GM23338 (cell line): ENCODE measurements around the gene EID1.

Experiments
- CREB1 ChIP-seq: fragments of 250-450 bp; sonication (Bioruptor Pico); IDR thresholded peaks from 2 replicates; pipeline ENCODE4 v1.5.0; 2020; ENCODE audit warnings: low read depth, mild to moderate bottlenecking, moderate library complexity
- EZH2 ChIP-seq: fragments of 200-600 bp; sonication (generic); IDR thresholded peaks from one replicate; pipeline ENCODE4 v1.8.0; 2017; ENCODE audit warnings: antibody characterized with exemption, mild to moderate bottlenecking, low read depth; ENCODE audit not compliant: unreplicated experiment
- EZH2phosphoT487 ChIP-seq: fragments of 200-600 bp; sonication (generic); IDR thresholded peaks from one replicate; pipeline ENCODE4 v1.8.1; 2018; ENCODE audit warnings: antibody characterized with exemption; ENCODE audit not compliant: unreplicated experiment
- NANOG ChIP-seq: IDR thresholded peaks from 2 replicates; pipeline ENCODE4 v1.6.1; 2016; ENCODE audit warnings: antibody characterized with exemption, borderline replicate concordance
- POLR2AphosphoS5 ChIP-seq: IDR thresholded peaks from 2 replicates; pipeline ENCODE4 v1.6.1; 2016; ENCODE audit warnings: antibody characterized with exemption, low read depth
- ZNF114 ChIP-seq: fragments of 250-450 bp; sonication (Bioruptor Pico); IDR thresholded peaks from 2 replicates; pipeline ENCODE4 v1.5.0; 2020; ENCODE audit warnings: mild to moderate bottlenecking, moderate library complexity
- TF ChIP-seq, protein P1 (sequence below), 2 experiments: fragments of 200-600 bp in 1 of 2; sonication (generic) in 1 of 2; conservative IDR thresholded peaks; 2 replicates each; pipeline versions ENCODE4 v1.5.1 to v1.6.1; 2016 to 2017; ENCODE audit warnings: antibody characterized with exemption in 2 of 2, low read depth in 2 of 2, mild to moderate bottlenecking in 2 of 2, moderate library complexity in 1 of 2
- TF ChIP-seq, protein P2 (sequence below): IDR thresholded peaks from 2 replicates; pipeline ENCODE4 v1.6.1; 2016; ENCODE audit warnings: antibody characterized with exemption
- TF ChIP-seq, protein P3 (sequence below): IDR thresholded peaks from one replicate; pipeline ENCODE4 v1.6.1; 2018; ENCODE audit warnings: antibody characterized with exemption; ENCODE audit not compliant: unreplicated experiment
- TF ChIP-seq, protein P4 (sequence below): fragments of 250-450 bp; sonication (Bioruptor Pico); IDR thresholded peaks from 2 replicates; pipeline ENCODE4 v1.5.0; 2020; ENCODE audit warnings: mild to moderate bottlenecking, moderate library complexity

DNA sequence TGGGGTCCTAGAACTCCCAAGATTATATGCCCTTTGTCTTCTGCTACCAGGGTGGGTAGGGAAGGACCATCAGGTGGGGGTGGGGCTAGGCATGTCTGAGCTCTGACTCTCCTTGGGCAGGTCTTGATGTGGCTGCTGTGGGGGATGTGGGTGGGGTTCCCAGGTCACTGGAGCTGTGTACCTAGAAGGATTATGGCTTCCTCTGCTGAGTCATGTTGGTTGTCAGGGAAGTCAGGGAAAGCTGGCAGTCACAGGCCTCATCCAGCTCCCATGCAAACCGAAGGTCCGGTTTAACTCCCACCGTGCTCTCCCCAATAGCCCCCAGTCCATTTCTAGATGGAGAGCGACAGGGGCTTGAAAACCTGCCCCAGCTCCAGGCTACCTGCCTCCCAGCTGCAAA lies 35.2 kb downstream of the EID1 start:
- TF ChIP-seq, protein P1, sequence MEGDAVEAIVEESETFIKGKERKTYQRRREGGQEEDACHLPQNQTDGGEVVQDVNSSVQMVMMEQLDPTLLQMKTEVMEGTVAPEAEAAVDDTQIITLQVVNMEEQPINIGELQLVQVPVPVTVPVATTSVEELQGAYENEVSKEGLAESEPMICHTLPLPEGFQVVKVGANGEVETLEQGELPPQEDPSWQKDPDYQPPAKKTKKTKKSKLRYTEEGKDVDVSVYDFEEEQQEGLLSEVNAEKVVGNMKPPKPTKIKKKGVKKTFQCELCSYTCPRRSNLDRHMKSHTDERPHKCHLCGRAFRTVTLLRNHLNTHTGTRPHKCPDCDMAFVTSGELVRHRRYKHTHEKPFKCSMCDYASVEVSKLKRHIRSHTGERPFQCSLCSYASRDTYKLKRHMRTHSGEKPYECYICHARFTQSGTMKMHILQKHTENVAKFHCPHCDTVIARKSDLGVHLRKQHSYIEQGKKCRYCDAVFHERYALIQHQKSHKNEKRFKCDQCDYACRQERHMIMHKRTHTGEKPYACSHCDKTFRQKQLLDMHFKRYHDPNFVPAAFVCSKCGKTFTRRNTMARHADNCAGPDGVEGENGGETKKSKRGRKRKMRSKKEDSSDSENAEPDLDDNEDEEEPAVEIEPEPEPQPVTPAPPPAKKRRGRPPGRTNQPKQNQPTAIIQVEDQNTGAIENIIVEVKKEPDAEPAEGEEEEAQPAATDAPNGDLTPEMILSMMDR (conservative IDR thresholded peaks at IDR 0.05; ENCODE audit: low read depth in 2 of 2): no peak
- TF ChIP-seq, protein P2, sequence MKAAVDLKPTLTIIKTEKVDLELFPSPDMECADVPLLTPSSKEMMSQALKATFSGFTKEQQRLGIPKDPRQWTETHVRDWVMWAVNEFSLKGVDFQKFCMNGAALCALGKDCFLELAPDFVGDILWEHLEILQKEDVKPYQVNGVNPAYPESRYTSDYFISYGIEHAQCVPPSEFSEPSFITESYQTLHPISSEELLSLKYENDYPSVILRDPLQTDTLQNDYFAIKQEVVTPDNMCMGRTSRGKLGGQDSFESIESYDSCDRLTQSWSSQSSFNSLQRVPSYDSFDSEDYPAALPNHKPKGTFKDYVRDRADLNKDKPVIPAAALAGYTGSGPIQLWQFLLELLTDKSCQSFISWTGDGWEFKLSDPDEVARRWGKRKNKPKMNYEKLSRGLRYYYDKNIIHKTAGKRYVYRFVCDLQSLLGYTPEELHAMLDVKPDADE: no peak
- TF ChIP-seq POLR2AphosphoS5 (no peak), EZH2phosphoT487 (no peak), EZH2 (no peak), CREB1 (CRISPR knock-in tag) (no peak), NANOG (no peak), ZNF114 (CRISPR knock-in tag) (no peak)
- TF ChIP-seq, protein P3, sequence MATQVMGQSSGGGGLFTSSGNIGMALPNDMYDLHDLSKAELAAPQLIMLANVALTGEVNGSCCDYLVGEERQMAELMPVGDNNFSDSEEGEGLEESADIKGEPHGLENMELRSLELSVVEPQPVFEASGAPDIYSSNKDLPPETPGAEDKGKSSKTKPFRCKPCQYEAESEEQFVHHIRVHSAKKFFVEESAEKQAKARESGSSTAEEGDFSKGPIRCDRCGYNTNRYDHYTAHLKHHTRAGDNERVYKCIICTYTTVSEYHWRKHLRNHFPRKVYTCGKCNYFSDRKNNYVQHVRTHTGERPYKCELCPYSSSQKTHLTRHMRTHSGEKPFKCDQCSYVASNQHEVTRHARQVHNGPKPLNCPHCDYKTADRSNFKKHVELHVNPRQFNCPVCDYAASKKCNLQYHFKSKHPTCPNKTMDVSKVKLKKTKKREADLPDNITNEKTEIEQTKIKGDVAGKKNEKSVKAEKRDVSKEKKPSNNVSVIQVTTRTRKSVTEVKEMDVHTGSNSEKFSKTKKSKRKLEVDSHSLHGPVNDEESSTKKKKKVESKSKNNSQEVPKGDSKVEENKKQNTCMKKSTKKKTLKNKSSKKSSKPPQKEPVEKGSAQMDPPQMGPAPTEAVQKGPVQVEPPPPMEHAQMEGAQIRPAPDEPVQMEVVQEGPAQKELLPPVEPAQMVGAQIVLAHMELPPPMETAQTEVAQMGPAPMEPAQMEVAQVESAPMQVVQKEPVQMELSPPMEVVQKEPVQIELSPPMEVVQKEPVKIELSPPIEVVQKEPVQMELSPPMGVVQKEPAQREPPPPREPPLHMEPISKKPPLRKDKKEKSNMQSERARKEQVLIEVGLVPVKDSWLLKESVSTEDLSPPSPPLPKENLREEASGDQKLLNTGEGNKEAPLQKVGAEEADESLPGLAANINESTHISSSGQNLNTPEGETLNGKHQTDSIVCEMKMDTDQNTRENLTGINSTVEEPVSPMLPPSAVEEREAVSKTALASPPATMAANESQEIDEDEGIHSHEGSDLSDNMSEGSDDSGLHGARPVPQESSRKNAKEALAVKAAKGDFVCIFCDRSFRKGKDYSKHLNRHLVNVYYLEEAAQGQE: no peak
- TF ChIP-seq, protein P4, sequence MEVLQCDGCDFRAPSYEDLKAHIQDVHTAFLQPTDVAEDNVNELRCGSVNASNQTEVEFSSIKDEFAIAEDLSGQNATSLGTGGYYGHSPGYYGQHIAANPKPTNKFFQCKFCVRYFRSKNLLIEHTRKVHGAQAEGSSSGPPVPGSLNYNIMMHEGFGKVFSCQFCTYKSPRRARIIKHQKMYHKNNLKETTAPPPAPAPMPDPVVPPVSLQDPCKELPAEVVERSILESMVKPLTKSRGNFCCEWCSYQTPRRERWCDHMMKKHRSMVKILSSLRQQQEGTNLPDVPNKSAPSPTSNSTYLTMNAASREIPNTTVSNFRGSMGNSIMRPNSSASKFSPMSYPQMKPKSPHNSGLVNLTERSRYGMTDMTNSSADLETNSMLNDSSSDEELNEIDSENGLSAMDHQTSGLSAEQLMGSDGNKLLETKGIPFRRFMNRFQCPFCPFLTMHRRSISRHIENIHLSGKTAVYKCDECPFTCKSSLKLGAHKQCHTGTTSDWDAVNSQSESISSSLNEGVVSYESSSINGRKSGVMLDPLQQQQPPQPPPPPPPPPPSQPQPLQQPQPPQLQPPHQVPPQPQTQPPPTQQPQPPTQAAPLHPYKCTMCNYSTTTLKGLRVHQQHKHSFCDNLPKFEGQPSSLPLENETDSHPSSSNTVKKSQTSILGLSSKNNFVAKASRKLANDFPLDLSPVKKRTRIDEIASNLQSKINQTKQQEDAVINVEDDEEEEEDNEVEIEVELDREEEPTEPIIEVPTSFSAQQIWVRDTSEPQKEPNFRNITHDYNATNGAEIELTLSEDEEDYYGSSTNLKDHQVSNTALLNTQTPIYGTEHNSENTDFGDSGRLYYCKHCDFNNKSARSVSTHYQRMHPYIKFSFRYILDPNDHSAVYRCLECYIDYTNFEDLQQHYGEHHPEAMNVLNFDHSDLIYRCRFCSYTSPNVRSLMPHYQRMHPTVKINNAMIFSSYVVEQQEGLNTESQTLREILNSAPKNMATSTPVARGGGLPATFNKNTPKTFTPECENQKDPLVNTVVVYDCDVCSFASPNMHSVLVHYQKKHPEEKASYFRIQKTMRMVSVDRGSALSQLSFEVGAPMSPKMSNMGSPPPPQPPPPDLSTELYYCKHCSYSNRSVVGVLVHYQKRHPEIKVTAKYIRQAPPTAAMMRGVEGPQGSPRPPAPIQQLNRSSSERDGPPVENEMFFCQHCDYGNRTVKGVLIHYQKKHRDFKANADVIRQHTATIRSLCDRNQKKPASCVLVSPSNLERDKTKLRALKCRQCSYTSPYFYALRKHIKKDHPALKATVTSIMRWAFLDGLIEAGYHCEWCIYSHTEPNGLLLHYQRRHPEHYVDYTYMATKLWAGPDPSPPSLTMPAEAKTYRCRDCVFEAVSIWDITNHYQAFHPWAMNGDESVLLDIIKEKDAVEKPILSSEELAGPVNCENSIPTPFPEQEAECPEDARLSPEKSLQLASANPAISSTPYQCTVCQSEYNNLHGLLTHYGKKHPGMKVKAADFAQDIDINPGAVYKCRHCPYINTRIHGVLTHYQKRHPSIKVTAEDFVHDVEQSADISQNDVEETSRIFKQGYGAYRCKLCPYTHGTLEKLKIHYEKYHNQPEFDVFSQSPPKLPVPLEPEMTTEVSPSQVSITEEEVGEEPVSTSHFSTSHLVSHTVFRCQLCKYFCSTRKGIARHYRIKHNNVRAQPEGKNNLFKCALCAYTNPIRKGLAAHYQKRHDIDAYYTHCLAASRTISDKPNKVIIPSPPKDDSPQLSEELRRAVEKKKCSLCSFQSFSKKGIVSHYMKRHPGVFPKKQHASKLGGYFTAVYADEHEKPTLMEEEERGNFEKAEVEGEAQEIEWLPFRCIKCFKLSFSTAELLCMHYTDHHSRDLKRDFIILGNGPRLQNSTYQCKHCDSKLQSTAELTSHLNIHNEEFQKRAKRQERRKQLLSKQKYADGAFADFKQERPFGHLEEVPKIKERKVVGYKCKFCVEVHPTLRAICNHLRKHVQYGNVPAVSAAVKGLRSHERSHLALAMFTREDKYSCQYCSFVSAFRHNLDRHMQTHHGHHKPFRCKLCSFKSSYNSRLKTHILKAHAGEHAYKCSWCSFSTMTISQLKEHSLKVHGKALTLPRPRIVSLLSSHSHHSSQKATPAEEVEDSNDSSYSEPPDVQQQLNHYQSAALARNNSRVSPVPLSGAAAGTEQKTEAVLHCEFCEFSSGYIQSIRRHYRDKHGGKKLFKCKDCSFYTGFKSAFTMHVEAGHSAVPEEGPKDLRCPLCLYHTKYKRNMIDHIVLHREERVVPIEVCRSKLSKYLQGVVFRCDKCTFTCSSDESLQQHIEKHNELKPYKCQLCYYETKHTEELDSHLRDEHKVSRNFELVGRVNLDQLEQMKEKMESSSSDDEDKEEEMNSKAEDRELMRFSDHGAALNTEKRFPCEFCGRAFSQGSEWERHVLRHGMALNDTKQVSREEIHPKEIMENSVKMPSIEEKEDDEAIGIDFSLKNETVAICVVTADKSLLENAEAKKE (CRISPR knock-in tag): no peak
